ENCODE data around the gene COL5A2.

COL5A2 gene

GRCh38 chr2:189179570-189179950, at the start of gene COL5A2:
TSS of gene COL5A2 (minus strand) at chr2:189179761. CDS start at chr2:189179604, 157 bp downstream.
- DNase-seq (ENCODE audit: low read depth in 2 of 2), result no peak

- DNase-seq (ENCODE audit: low read depth in 2 of 2), result no peak
Observed at GRCh38 chr2:189226017-189226416, 46.5 kb upstream of the COL5A2 start.

GRCh38 chr2:189225032-189225431, 45.5 kb upstream of the COL5A2 start:
- no peak for DNase-seq (ENCODE audit: low read depth in 2 of 2)

GRCh38 chr2:189222468-189223105, 43.0 kb upstream of the COL5A2 start:
- DNase-seq (ENCODE audit: low read depth in 2 of 2), result no peak

GRCh38 chr2:189221811-189222467, 42.4 kb upstream of the COL5A2 start:
- DNase-seq (ENCODE audit: low read depth in 2 of 2), result no peak

GRCh38 chr2:189218236-189218635, 38.7 kb upstream of the COL5A2 start:
- no peak for DNase-seq (ENCODE audit: low read depth in 2 of 2)

GRCh38 chr2:189217541-189217940, 38.0 kb upstream of the COL5A2 start:
- DNase-seq (ENCODE audit: low read depth in 2 of 2), result no peak

GRCh38 chr2:189217051-189217450, 37.5 kb upstream of the COL5A2 start:
- no peak for DNase-seq (ENCODE audit: low read depth in 2 of 2)

- DNase-seq (ENCODE audit: low read depth in 2 of 2), result no peak
Observed at GRCh38 chr2:189214484-189214883, 34.9 kb upstream of the COL5A2 start.

- no peak for DNase-seq (ENCODE audit: low read depth in 2 of 2)
Observed at GRCh38 chr2:189213250-189213649, 33.7 kb upstream of the COL5A2 start.

- DNase-seq (ENCODE audit: low read depth in 2 of 2), result no peak
Observed at GRCh38 chr2:189210250-189211087, 30.9 kb upstream of the COL5A2 start.

- DNase-seq (ENCODE audit: low read depth in 2 of 2), result no peak
Observed at GRCh38 chr2:189208254-189208653, 28.7 kb upstream of the COL5A2 start.

- no peak for DNase-seq (ENCODE audit: low read depth in 2 of 2)
Observed at GRCh38 chr2:189204322-189204941, 24.9 kb upstream of the COL5A2 start.

- no peak for DNase-seq (ENCODE audit: low read depth in 2 of 2)
Observed at GRCh38 chr2:189203177-189203799, 23.7 kb upstream of the COL5A2 start.

- no peak for DNase-seq (ENCODE audit: low read depth in 2 of 2)
Observed at GRCh38 chr2:189199797-189200196, 20.2 kb upstream of the COL5A2 start.

GRCh38 chr2:189192766-189193165, 13.2 kb upstream of the COL5A2 start:
- DNase-seq (ENCODE audit: low read depth in 2 of 2), result no peak

- DNase-seq (ENCODE audit: low read depth in 2 of 2), result no peak
Observed at GRCh38 chr2:189191766-189192165, 12.2 kb upstream of the COL5A2 start.

- no peak for DNase-seq (ENCODE audit: low read depth in 2 of 2)
Observed at GRCh38 chr2:189190685-189191084, 11.1 kb upstream of the COL5A2 start.

GRCh38 chr2:189188115-189188805, 8.7 kb upstream of the COL5A2 start:
- DNase-seq (ENCODE audit: low read depth in 2 of 2), result no peak

- DNase-seq (ENCODE audit: low read depth in 2 of 2), result no peak
Observed at GRCh38 chr2:189183170-189183569, 3.6 kb upstream of the COL5A2 start.

- DNase-seq (ENCODE audit: low read depth in 2 of 2), result no peak
Observed at GRCh38 chr2:189181706-189182105, 2.1 kb upstream of the COL5A2 start.
